COR-L47 (cell line): ENCODE data around the gene CBLL1.
A peak's percentile ranks its signal among the peaks of the same experiment; 100 is the strongest.

ENCODE experiments used
- DNase-seq: peaks from one replicate; lab custom pipeline; 2025; lab: John Stamatoyannopoulos, UW

Gene CBLL1

GRCh38 chr7:107743567-107744344, at the start of gene CBLL1:
Gene CBLL1, plus strand, starts transcription at chr7:107744142. Its CDS starts 22 bp downstream, at chr7:107744164.
- DNase-seq = peak; percentile 93

GRCh38 chr7:107694386-107694785, 49.6 kb upstream of the CBLL1 start:
- DNase-seq = peak; percentile 43

- DNase-seq = no peak
Observed at GRCh38 chr7:107696330-107696946, 47.5 kb upstream of the CBLL1 start.

- peak; percentile 6 for DNase-seq
Observed at GRCh38 chr7:107697321-107698049, 46.5 kb upstream of the CBLL1 start.

GRCh38 chr7:107700570-107700969, 43.4 kb upstream of the CBLL1 start:
- no peak for DNase-seq

- DNase-seq = no peak
Observed at GRCh38 chr7:107701191-107701590, 42.8 kb upstream of the CBLL1 start.

GRCh38 chr7:107703219-107703618, 40.7 kb upstream of the CBLL1 start:
- DNase-seq = no peak

- no peak for DNase-seq
Observed at GRCh38 chr7:107703872-107704271, 40.1 kb upstream of the CBLL1 start.

GRCh38 chr7:107708956-107709355, 35.0 kb upstream of the CBLL1 start:
- DNase-seq = no peak

GRCh38 chr7:107711301-107711700, 32.6 kb upstream of the CBLL1 start:
- no peak for DNase-seq

GRCh38 chr7:107712025-107712424, 31.9 kb upstream of the CBLL1 start:
- no peak for DNase-seq

- DNase-seq = no peak
Observed at GRCh38 chr7:107712896-107713295, 31.0 kb upstream of the CBLL1 start.

GRCh38 chr7:107715531-107715930, 28.4 kb upstream of the CBLL1 start:
- DNase-seq = no peak

- no peak for DNase-seq
Observed at GRCh38 chr7:107718456-107719193, 25.3 kb upstream of the CBLL1 start.

- DNase-seq = no peak
Observed at GRCh38 chr7:107721286-107721685, 22.7 kb upstream of the CBLL1 start.

- no peak for DNase-seq
Observed at GRCh38 chr7:107723255-107723654, 20.7 kb upstream of the CBLL1 start.

- DNase-seq = peak; percentile 26
Observed at GRCh38 chr7:107725138-107725740, 18.7 kb upstream of the CBLL1 start.

GRCh38 chr7:107726356-107727130, 17.4 kb upstream of the CBLL1 start:
- DNase-seq = no peak

GRCh38 chr7:107728276-107728675, 15.7 kb upstream of the CBLL1 start:
- no peak for DNase-seq

- DNase-seq = peak; percentile 57
Observed at GRCh38 chr7:107742678-107743566, 1.0 kb upstream of the CBLL1 start.
